ENCODE measurements around the gene UFC1.

The UFC1 gene

DNA sequence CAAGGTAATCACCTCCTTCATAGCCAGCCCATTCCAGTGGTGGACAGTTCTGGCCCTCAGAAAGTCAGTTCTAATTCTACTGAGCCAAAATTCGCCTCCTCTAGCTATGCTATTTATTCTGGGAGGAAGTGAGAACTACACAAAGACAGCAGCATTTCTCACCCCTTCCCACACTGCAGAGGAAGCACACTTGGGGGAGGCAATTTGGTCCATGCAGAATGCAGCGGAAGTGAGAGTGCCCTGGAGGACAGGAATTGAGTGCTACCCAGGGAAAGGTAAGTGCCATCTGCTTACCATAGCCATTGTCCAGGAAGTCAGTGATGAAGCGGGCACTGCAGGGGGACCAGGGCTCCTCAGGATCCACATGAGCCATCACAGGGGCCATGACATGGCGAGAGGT is 41.4 kb downstream of the UFC1 start:
- H3K27me3 ChIP-seq (ENCODE audit: insufficient read depth, low read depth): no peaks in the 10 kb centered on the region; the same call in 1 of the 2 replicates
- no peak overlapping the region for H3K9ac ChIP-seq
- no peaks in the 10 kb centered on the region for H3K36me3 ChIP-seq (ENCODE audit: insufficient read depth)
- H3K27ac ChIP-seq: no peak overlapping the region
- H4K20me1 ChIP-seq (ENCODE audit: insufficient read depth): no peaks in the 10 kb centered on the region
- no peaks in the 10 kb centered on the region for H3K79me2 ChIP-seq (ENCODE audit: insufficient read depth, low read depth)
- H3K4me2 ChIP-seq: no peak overlapping the region
- TF ChIP-seq, protein P1, sequence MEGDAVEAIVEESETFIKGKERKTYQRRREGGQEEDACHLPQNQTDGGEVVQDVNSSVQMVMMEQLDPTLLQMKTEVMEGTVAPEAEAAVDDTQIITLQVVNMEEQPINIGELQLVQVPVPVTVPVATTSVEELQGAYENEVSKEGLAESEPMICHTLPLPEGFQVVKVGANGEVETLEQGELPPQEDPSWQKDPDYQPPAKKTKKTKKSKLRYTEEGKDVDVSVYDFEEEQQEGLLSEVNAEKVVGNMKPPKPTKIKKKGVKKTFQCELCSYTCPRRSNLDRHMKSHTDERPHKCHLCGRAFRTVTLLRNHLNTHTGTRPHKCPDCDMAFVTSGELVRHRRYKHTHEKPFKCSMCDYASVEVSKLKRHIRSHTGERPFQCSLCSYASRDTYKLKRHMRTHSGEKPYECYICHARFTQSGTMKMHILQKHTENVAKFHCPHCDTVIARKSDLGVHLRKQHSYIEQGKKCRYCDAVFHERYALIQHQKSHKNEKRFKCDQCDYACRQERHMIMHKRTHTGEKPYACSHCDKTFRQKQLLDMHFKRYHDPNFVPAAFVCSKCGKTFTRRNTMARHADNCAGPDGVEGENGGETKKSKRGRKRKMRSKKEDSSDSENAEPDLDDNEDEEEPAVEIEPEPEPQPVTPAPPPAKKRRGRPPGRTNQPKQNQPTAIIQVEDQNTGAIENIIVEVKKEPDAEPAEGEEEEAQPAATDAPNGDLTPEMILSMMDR (conservative IDR thresholded peaks at IDR 0.05; ENCODE audit: low read depth, low read length): no peak
- H3K4me3 ChIP-seq (IDR thresholded peaks at IDR 0.05; ENCODE audit: insufficient read depth, low read depth, low read length): no peak overlapping the region
- H3K4me1 ChIP-seq (ENCODE audit: low read depth, poor library complexity, severe bottlenecking): peaks cover 13% of the 10 kb centered on the region
- no peak overlapping the region for H2AFZ ChIP-seq (ENCODE audit: low read depth)

DNA sequence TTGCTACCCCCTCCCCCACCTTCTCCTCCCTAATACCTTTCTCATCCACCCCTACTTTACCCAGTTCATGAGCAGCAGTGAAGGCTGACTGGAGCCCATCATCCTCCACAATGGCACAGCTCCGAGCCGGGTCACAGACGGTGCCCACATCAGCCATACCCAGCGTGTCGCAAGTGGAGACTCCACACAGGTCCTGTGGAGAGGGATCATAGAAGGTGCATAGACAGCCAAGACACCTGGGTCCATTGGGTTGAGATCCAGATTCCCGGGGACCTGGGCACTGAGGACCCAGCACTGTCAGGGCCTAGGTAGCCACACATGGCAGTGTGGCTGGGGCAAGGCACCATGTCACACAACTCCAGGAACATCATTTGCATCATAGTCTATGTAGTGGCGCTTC is 42.3 kb downstream of the UFC1 start:
- Histone ChIP-seq H2AFZ (ENCODE audit: low read depth) (no peak overlapping the region), H3K9ac (no peak overlapping the region), H3K4me3 (IDR thresholded peaks at IDR 0.05; ENCODE audit: insufficient read depth, low read depth, low read length) (no peak overlapping the region), H3K79me2 (ENCODE audit: insufficient read depth, low read depth) (no peaks in the 10 kb centered on the region), H3K27ac (no peak overlapping the region), H4K20me1 (ENCODE audit: insufficient read depth) (no peaks in the 10 kb centered on the region), H3K4me2 (no peak overlapping the region), H3K4me1 (ENCODE audit: low read depth, poor library complexity, severe bottlenecking) (peaks cover 14% of the 10 kb centered on the region), H3K36me3 (ENCODE audit: insufficient read depth) (no peaks in the 10 kb centered on the region), H3K27me3 (ENCODE audit: insufficient read depth, low read depth) (no peaks in the 10 kb centered on the region; the same call in 1 of the 2 replicates)
- TF ChIP-seq, protein P1 (conservative IDR thresholded peaks at IDR 0.05; ENCODE audit: low read depth, low read length): no peak

DNA sequence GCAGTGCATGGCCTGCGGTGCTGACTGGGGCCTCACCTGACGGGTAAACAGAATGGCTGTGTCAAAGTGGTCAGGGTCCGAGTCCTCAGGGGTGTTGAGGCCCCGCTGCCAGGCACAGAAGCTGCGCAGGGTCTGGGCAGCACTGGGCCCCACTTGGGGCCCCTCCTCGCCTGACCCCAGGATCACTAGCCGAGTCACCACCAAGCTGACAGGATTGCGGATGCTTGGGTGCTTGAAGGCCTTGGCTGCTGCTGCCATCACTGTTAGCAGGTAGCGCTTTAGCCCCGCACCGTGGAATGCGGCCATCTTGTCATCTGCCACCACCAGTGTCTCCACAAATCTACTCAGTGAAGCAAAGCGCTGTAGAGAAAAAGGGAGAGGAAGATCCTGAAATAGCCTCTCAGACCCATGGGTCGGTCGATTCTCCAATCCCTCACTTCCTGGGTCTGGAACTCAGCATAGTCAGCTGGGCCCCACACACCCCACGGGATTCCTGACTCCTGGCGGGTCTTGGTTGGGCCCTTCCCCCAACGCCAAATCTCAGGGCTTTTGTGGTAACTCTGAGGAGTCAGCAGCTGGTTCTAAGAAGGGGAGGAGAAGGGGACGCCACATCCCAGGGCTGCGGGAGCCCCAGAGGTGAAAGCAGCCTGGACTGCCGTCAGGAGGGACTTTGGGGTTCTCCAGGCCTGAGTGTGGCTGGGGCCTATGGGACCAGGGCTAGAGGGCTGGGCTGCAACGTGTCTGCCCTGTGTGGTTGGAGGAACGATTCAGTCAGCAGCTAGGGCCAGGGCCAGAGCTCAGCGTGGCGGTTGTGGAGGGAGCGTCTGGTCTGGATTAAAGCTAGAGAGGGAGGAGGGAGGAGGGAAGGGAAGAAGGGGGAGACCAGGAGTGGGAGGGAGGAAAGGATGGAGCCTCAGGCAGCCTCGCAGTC is 43.0 kb downstream of the UFC1 start:
- no peak overlapping the region for H3K9ac ChIP-seq
- H3K4me1 ChIP-seq (ENCODE audit: low read depth, poor library complexity, severe bottlenecking): peaks cover 20% of the 10 kb centered on the region
- H3K27me3 ChIP-seq (ENCODE audit: insufficient read depth, low read depth): no peaks in the 10 kb centered on the region; the same call in 1 of the 2 replicates
- no peak overlapping the region for H3K4me3 ChIP-seq (IDR thresholded peaks at IDR 0.05; ENCODE audit: insufficient read depth, low read depth, low read length)
- no peaks in the 10 kb centered on the region for H3K36me3 ChIP-seq (ENCODE audit: insufficient read depth)
- H3K79me2 ChIP-seq (ENCODE audit: insufficient read depth, low read depth): no peaks in the 10 kb centered on the region
- no peaks in the 10 kb centered on the region for H4K20me1 ChIP-seq (ENCODE audit: insufficient read depth)
- H2AFZ ChIP-seq (ENCODE audit: low read depth): no peak overlapping the region
- no peak overlapping the region for H3K4me2 ChIP-seq
- H3K27ac ChIP-seq: no peak overlapping the region
- TF ChIP-seq, protein P1 (conservative IDR thresholded peaks at IDR 0.05; ENCODE audit: low read depth, low read length): no peak

DNA sequence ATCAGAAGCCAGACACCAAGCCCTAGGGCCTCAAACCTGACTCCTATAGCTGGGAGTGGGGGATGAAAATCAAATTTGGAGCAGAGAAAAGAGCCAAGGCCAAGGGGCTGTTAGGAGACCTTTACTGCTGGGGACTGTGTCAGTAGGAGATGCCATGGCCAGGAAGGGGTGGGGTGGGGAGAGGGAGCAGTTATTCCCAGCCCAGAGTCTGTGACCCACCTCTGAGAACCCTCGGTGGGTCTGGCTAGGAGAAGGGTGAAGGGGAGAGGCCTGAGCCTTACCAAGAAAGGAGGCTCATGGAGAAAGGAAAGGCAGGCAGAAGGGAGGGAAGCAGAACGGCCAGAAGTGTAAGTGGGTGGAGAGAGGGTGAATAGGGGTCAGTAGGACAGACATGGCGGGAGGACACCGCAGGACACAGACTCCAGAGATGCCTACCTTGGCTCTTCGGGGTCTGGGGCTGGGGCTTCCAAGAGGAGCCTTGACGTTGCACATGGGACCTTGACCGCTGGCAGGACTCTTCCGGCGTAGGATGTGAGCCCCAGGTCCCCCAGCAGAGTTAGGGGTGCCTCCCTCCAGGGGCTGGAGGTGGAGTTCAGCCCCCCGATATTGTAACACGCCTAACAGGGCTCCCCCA is 43.9 kb downstream of the UFC1 start:
- Histone ChIP-seq H4K20me1 (ENCODE audit: insufficient read depth) (no peaks in the 10 kb centered on the region), H3K9ac (no peak overlapping the region), H3K4me2 (no peak overlapping the region), H2AFZ (ENCODE audit: low read depth) (no peak overlapping the region), H3K4me1 (ENCODE audit: low read depth, poor library complexity, severe bottlenecking) (peaks cover 12% of the 10 kb centered on the region), H3K4me3 (IDR thresholded peaks at IDR 0.05; ENCODE audit: insufficient read depth, low read depth, low read length) (no peak overlapping the region), H3K79me2 (ENCODE audit: insufficient read depth, low read depth) (peaks cover 4% of the 10 kb centered on the region; the same call in 1 of the 2 replicates), H3K27ac (no peak overlapping the region), H3K36me3 (ENCODE audit: insufficient read depth) (no peaks in the 10 kb centered on the region), H3K27me3 (ENCODE audit: insufficient read depth, low read depth) (no peaks in the 10 kb centered on the region; the same call in 1 of the 2 replicates)
- TF ChIP-seq, protein P1 (conservative IDR thresholded peaks at IDR 0.05; ENCODE audit: low read depth, low read length): no peak

Data from KMS-11 (cell line).